SU-DHL-6 (cell line): ENCODE data around the gene TRIB2.

ENCODE experiments used
- H2AFZ ChIP-seq: fragments of 200-600 bp; sonication (generic); 2 replicates; pipeline ENCODE4 v1.6.1; 2014; ENCODE audit warnings: low read depth, mild to moderate bottlenecking, moderate library complexity, mixed read lengths, antibody characterized with exemption, low read length; ENCODE audit not compliant: severe bottlenecking
- H3F3A ChIP-seq: fragments of 200-600 bp; shearing (Covaris generic); 2 replicates; pipeline ENCODE4 v1.6.0; 2016; ENCODE audit warnings: antibody characterized with exemption, mild to moderate bottlenecking; ENCODE audit not compliant: insufficient read depth
- H3K27ac ChIP-seq: fragments of 200-600 bp; sonication (generic); 2 replicates; pipeline ENCODE4 v1.5.1; 2016; ENCODE audit warnings: low read depth, mild to moderate bottlenecking, low read length, moderate library complexity, mixed read lengths
- H3K27me3 ChIP-seq: fragments of 200-600 bp; sonication (generic), shearing (Covaris generic); 2 replicates; pipeline ENCODE4 v1.6.0; 2014; ENCODE audit warnings: mild to moderate bottlenecking, low read length
- H3K36me3 ChIP-seq: fragments of 200-600 bp; sonication (generic); 2 replicates; pipeline ENCODE4 v1.6.1; 2014; ENCODE audit warnings: mild to moderate bottlenecking, low read length, mixed read lengths
- H3K4me2 ChIP-seq: fragments of 300-600, 200-600 bp; shearing (Covaris generic), sonication (generic); 2 replicates; pipeline ENCODE4 v1.6.0; 2014; ENCODE audit warnings: low read length, low read depth, mild to moderate bottlenecking; ENCODE audit not compliant: poor library complexity, severe bottlenecking
- H3K4me3 ChIP-seq: fragments of 200-600 bp; sonication (generic); 2 replicates; pipeline ENCODE4 v1.5.1; 2014; ENCODE audit warnings: antibody characterized with exemption, low read length, mild to moderate bottlenecking, mixed read lengths; ENCODE audit not compliant: insufficient read depth, poor library complexity, severe bottlenecking
- H3K79me2 ChIP-seq: fragments of 200-600 bp; sonication (generic); 2 replicates; pipeline ENCODE4 v1.6.1; 2014; ENCODE audit warnings: mild to moderate bottlenecking, low read length, moderate library complexity; ENCODE audit not compliant: insufficient read depth
- H3K9ac ChIP-seq: fragments of 200-600 bp; sonication (generic); 2 replicates; pipeline ENCODE4 v1.7.0; 2014; ENCODE audit warnings: mild to moderate bottlenecking, low read length
- H3K9me2 ChIP-seq: fragments of 200-600 bp; sonication (generic); replicated peaks from 2 replicates; pipeline ENCODE4 v1.6.1; 2014; ENCODE audit warnings: low read length; ENCODE audit not compliant: insufficient read depth
- H3K9me3 ChIP-seq: fragments of 200-600 bp; sonication (generic); 2 replicates; pipeline ENCODE4 v1.6.1; 2014; ENCODE audit warnings: low read length, mixed read lengths; ENCODE audit not compliant: insufficient read depth
- H4K20me1 ChIP-seq: fragments of 200-600 bp; sonication (generic); 2 replicates; pipeline ENCODE4 v1.6.1; 2014; ENCODE audit warnings: low read depth, mild to moderate bottlenecking, antibody characterized with exemption, low read length, moderate library complexity, mixed read lengths
- EZH2phosphoT487 ChIP-seq: fragments of 200-600 bp; sonication (generic), shearing (Covaris generic); conservative IDR thresholded peaks from 2 replicates; pipeline ENCODE4 v1.6.1; 2018; ENCODE audit warnings: mild to moderate bottlenecking, antibody characterized with exemption, low read length, moderate library complexity, mixed read lengths
- TF ChIP-seq, protein P1 (sequence below): fragments of 200-600 bp; sonication (generic); IDR thresholded peaks from one replicate; pipeline ENCODE4 v1.5.1; 2017; ENCODE audit warnings: antibody characterized with exemption, mild to moderate bottlenecking, low read length, moderate library complexity; ENCODE audit not compliant: insufficient read depth, poor library complexity, severe bottlenecking

TRIB2 gene

DNA sequence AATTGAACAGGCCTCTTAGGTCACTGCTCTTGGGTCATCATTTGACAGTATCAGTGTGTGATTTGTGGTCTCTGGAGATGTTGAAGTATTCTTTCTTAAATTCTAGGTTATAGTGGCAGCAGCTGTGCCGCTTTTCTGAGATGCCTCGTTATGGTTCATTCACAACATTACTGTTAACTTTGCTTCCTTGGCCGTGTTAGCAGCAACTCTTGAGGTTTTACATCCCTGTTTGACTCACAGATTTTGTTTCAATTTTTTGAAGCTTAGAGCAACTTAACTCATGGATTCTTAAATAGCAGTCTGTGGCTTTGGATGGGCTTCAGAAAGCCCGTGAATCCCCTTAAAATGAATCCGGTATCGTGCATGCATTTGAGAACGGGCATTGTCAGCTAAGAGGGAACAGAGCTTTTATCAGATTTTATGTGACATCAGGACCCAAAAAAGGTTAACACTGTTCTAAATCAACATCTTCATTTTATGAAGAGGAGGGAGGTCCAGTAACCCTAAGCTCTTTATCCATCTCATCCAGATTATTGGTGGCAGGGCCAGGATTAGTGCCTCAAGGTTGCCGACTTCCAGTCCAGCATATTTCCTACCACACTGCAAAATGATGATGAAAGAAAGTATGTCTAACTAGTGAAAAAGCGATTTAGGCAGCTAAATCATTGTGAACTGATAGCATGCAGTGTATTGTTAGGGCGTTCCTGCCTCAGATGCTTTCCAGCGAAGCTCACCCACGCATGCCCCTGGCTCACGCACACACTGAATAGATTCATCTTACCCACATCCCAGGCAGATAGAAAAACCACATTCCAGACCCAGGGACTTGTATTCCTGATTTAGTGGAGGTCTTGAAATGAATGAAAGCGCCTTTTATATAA lies 5.1 kb downstream of the TRIB2 start:
- H3K79me2 ChIP-seq = peaks cover 99% of the 10 kb centered on the region
- H4K20me1 ChIP-seq = peaks cover 18% of the 10 kb centered on the region; the same call in 1 of the 2 replicates
- H3K9me3 ChIP-seq = no peaks in the 10 kb centered on the region
- no peak for TF ChIP-seq EZH2phosphoT487
- TF ChIP-seq, protein P1, sequence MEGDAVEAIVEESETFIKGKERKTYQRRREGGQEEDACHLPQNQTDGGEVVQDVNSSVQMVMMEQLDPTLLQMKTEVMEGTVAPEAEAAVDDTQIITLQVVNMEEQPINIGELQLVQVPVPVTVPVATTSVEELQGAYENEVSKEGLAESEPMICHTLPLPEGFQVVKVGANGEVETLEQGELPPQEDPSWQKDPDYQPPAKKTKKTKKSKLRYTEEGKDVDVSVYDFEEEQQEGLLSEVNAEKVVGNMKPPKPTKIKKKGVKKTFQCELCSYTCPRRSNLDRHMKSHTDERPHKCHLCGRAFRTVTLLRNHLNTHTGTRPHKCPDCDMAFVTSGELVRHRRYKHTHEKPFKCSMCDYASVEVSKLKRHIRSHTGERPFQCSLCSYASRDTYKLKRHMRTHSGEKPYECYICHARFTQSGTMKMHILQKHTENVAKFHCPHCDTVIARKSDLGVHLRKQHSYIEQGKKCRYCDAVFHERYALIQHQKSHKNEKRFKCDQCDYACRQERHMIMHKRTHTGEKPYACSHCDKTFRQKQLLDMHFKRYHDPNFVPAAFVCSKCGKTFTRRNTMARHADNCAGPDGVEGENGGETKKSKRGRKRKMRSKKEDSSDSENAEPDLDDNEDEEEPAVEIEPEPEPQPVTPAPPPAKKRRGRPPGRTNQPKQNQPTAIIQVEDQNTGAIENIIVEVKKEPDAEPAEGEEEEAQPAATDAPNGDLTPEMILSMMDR = no peak
- H3K36me3 ChIP-seq = peaks cover 28% of the 10 kb centered on the region
- no peak overlapping the region for H2AFZ ChIP-seq
- H3K27me3 ChIP-seq = no peaks in the 10 kb centered on the region
- H3K9ac ChIP-seq = peak overlapping the region; percentile 91
- peak overlapping the region; percentile 64 for H3K4me2 ChIP-seq
- peak overlapping the region; percentile 95 for H3K4me3 ChIP-seq
- peak overlapping the region; percentile 86 for H3K27ac ChIP-seq
- H3F3A ChIP-seq = peaks cover 23% of the 10 kb centered on the region; the same call in 1 of the 2 replicates
- no peaks in the 10 kb centered on the region for H3K9me2 ChIP-seq

DNA sequence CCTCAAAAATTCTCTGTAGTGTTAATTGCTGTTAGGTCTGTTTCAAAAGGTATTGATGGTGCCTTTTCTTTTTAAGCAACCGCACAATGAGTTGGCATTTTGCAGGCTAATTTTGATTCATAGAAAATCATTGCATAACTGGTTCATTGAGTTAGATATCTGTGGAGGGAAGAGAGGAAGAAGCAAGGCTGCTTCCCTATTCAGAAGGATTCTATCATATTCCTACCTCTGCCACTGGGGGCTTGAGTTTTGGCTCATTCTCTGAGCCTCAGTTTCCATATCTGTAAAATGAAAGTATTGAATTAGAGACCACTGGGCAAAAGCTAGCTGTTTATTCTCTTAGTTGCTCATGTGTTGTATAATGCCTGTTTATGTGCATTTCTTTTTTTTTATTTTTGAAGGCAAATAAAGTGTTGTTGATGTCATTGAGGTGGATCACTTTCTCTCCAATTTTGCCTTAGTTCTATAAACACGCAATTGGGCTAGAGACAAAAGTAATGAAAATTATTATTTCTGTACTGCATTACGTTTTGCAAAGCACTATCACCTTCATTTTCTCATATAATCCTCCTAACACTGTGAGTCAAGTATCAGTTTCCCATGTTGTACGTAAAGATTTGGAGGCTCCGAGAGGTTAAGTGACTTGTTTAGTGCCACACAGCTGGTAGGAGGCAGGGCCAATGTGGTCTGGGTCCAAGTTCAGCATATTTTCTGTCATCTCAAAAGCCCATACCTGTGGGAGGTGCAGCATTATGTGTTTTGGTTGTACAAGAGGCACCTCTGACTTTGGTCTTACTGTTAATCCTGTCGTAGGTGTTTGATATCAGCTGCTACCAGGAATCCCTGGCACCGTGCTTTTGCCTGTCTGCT lies 5.9 kb downstream of the TRIB2 start:
- H2AFZ ChIP-seq = no peak overlapping the region
- no peaks in the 10 kb centered on the region for H3K9me2 ChIP-seq
- no peaks in the 10 kb centered on the region for H3K9me3 ChIP-seq
- peaks cover 26% of the 10 kb centered on the region; the same call in 1 of the 2 replicates for H3F3A ChIP-seq
- H3K9ac ChIP-seq = no peak overlapping the region
- no peaks in the 10 kb centered on the region for H3K27me3 ChIP-seq
- TF ChIP-seq, protein P1 = no peak
- H3K4me3 ChIP-seq = no peak overlapping the region
- peaks cover 99% of the 10 kb centered on the region for H3K79me2 ChIP-seq
- H4K20me1 ChIP-seq = peaks cover 20% of the 10 kb centered on the region; the same call in 1 of the 2 replicates
- peak overlapping the region; percentile 64 for H3K4me2 ChIP-seq
- H3K36me3 ChIP-seq = peaks cover 28% of the 10 kb centered on the region
- H3K27ac ChIP-seq = no peak overlapping the region

DNA sequence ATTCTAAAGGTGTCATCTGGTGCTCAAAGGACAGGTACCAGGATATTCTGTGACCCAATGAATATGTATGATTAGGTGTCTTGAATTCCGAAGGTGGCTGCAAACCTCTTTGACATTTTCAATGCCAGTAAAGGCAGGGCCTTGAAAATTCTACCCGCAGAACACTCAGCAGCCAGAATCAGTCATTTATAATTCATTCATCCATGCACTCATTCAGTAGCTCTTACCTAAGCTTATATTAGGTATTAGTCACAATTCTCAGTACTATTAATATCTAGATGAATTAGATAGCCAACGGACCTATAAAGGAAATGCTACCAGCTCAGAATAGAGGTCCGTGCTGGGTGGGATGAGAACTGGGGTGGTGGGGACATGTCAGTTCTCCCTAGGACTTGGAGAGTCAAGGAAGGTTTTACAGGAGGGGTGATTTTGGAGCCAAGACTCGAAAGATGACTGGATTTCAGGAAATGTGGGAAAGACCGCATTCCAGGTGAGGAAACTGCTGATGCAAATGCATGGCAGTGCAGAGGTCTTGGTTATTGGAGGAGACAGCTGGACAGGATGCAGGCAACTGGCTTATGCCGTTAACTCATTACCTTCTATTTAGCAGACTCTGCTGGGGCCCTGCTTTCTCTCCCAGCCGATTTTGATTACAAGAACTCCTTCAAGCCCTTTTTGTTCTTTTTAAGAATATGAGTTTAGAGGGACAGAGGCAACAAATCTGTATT lies 7.2 kb downstream of the TRIB2 start:
- peaks cover 99% of the 10 kb centered on the region for H3K79me2 ChIP-seq

More for the DNA sequence above, 7.2 kb downstream of the TRIB2 start:
- Histone ChIP-seq H3K4me3 (no peak overlapping the region), H3F3A (peaks cover 37% of the 10 kb centered on the region), H3K27me3 (no peaks in the 10 kb centered on the region), H3K9me2 (no peaks in the 10 kb centered on the region), H3K9me3 (no peaks in the 10 kb centered on the region), H4K20me1 (peaks cover 20% of the 10 kb centered on the region; the same call in 1 of the 2 replicates), H3K9ac (no peak overlapping the region), H2AFZ (no peak overlapping the region), H3K4me2 (no peak overlapping the region), H3K36me3 (peaks cover 30% of the 10 kb centered on the region), H3K27ac (no peak overlapping the region)
- TF ChIP-seq, protein P1 = no peak
- no peak for TF ChIP-seq EZH2phosphoT487
